ENCODE results near the gene ERN2. TPM values are rescaled to one million over a fixed set of nuclear protein-coding genes. Genes with fewer than 3 reads are reported as not detected.

ERN2 gene
- total and polyA plus RNA-seq, 2 experiments from 2014 or later, result 0.46 to 0.97 TPM

- Histone ChIP-seq H3K27ac (no peak overlapping the region), H4K20me1 (ENCODE audit: insufficient read depth, poor library complexity, severe bottlenecking) (no peaks in the 10 kb centered on the region), H3K4me2 (no peak overlapping the region), H3K4me1 (ENCODE audit: insufficient read depth) (no peaks in the 10 kb centered on the region), H3K9me2 (replicated peaks; ENCODE audit: insufficient read depth) (no peaks in the 10 kb centered on the region), H2AFZ (no peak overlapping the region), H3K79me2 (no peaks in the 10 kb centered on the region), H3K9me3 (ENCODE audit: low read depth) (no peaks in the 10 kb centered on the region), H3K36me3 (replicated peaks; ENCODE audit: insufficient read depth, low read depth) (no peaks in the 10 kb centered on the region), H3K27me3 (no peaks in the 10 kb centered on the region), H3K4me3 (no peak overlapping the region)
- 97% methylated on average over 24 of the region's 25 CpGs for WGBS (ENCODE audit: low lambda C conversion rate, missing lambda C conversion rate)
- DNase-seq (ENCODE audit: low spot score), result no peak
- TF ChIP-seq EZH2phosphoT487 (IDR thresholded peaks at IDR 0.05; ENCODE audit: low read depth, severe bottlenecking, unreplicated experiment), result no peak
- TF ChIP-seq EZH2 (IDR thresholded peaks at IDR 0.05; ENCODE audit: borderline replicate concordance), result no peak
- no peak for TF ChIP-seq CTCF (IDR thresholded peaks at IDR 0.05; ENCODE audit: poor library complexity)
Observed at GRCh38 chr16:23690771-23691482, 22.1 kb downstream of the ERN2 start.

GRCh38 chr16:23689442-23690187 is 23.4 kb downstream of the ERN2 start:
- no peaks in the 10 kb centered on the region for H3K36me3 ChIP-seq (replicated peaks; ENCODE audit: insufficient read depth, low read depth)
- no peak overlapping the region for H3K27ac ChIP-seq
- H3K27me3 ChIP-seq, result no peaks in the 10 kb centered on the region
- no peak for TF ChIP-seq CTCF (IDR thresholded peaks at IDR 0.05; ENCODE audit: poor library complexity)
- TF ChIP-seq EZH2phosphoT487 (IDR thresholded peaks at IDR 0.05; ENCODE audit: low read depth, severe bottlenecking, unreplicated experiment), result no peak
- no peak for TF ChIP-seq EZH2 (IDR thresholded peaks at IDR 0.05; ENCODE audit: borderline replicate concordance)
- H3K9me2 ChIP-seq (replicated peaks; ENCODE audit: insufficient read depth), result no peaks in the 10 kb centered on the region
- WGBS (ENCODE audit: low lambda C conversion rate, missing lambda C conversion rate), result 98% methylated on average over 36 of the region's 36 CpGs
- no peaks in the 10 kb centered on the region for H3K4me1 ChIP-seq (ENCODE audit: insufficient read depth)
- no peak for DNase-seq (ENCODE audit: low spot score)
- H3K79me2 ChIP-seq, result peaks cover 3% of the 10 kb centered on the region
- no peaks in the 10 kb centered on the region for H3K9me3 ChIP-seq (ENCODE audit: low read depth)
- H3K4me3 ChIP-seq, result no peak overlapping the region
- H2AFZ ChIP-seq, result no peak overlapping the region
- no peak overlapping the region for H3K4me2 ChIP-seq
- no peaks in the 10 kb centered on the region for H4K20me1 ChIP-seq (ENCODE audit: insufficient read depth, poor library complexity, severe bottlenecking)

GRCh38 chr16:23687034-23687808 is 25.8 kb downstream of the ERN2 start:
- no peak overlapping the region for H3K4me3 ChIP-seq
- H4K20me1 ChIP-seq (ENCODE audit: insufficient read depth, poor library complexity, severe bottlenecking), result no peaks in the 10 kb centered on the region
- no peaks in the 10 kb centered on the region for H3K36me3 ChIP-seq (replicated peaks; ENCODE audit: insufficient read depth, low read depth)
- no peaks in the 10 kb centered on the region for H3K4me1 ChIP-seq (ENCODE audit: insufficient read depth)
- no peak overlapping the region for H2AFZ ChIP-seq
- DNase-seq (ENCODE audit: low spot score), result no peak
- peaks cover 3% of the 10 kb centered on the region for H3K79me2 ChIP-seq
- no peak for TF ChIP-seq CTCF (IDR thresholded peaks at IDR 0.05; ENCODE audit: poor library complexity)
- no peak for TF ChIP-seq EZH2 (IDR thresholded peaks at IDR 0.05; ENCODE audit: borderline replicate concordance)
- TF ChIP-seq EZH2phosphoT487 (IDR thresholded peaks at IDR 0.05; ENCODE audit: low read depth, severe bottlenecking, unreplicated experiment), result no peak
- H3K4me2 ChIP-seq, result no peak overlapping the region
- H3K27me3 ChIP-seq, result no peaks in the 10 kb centered on the region
- H3K27ac ChIP-seq, result no peak overlapping the region
- H3K9me3 ChIP-seq (ENCODE audit: low read depth), result no peaks in the 10 kb centered on the region
- H3K9me2 ChIP-seq (replicated peaks; ENCODE audit: insufficient read depth), result no peaks in the 10 kb centered on the region
- 96% methylated on average over 16 of the region's 16 CpGs for WGBS (ENCODE audit: low lambda C conversion rate, missing lambda C conversion rate)

Measured in hepatocyte (in vitro differentiated cells).